H1 (cell line): ENCODE data around the gene ASAP2. TPM values are rescaled to one million over a fixed set of nuclear protein-coding genes. Genes with fewer than 3 reads are reported as not detected.

Source experiments
- BCL11A ChIP-seq, 2 experiments: IDR thresholded peaks; one replicate each; pipeline ENCODE4 v1.6.1; 2011; ENCODE audit warnings: low read depth in 2 of 2, low read length in 2 of 2, mild to moderate bottlenecking in 2 of 2
- CBX5 ChIP-seq: fragments of 300-800, 300-1000 bp; sonication (generic); IDR thresholded peaks from 2 replicates; pipeline ENCODE4 v1.7.1; 2016; ENCODE audit warnings: antibody characterized with exemption, low read length, low read depth
- CEBPB ChIP-seq: IDR thresholded peaks from 2 replicates; pipeline ENCODE4 v1.6.1; 2012; ENCODE audit warnings: low read depth, low read length
- CHD7 ChIP-seq: fragments of 300-600 bp; sonication (generic); IDR thresholded peaks from 2 replicates; pipeline ENCODE4 v1.7.1; 2012; ENCODE audit warnings: low read length, moderate library complexity, mild to moderate bottlenecking, inconsistent platforms; ENCODE audit not compliant: insufficient replicate concordance
- CREB1 ChIP-seq: IDR thresholded peaks from 2 replicates; pipeline ENCODE4 v1.6.1; 2012; ENCODE audit warnings: inconsistent platforms
- RAD21 ChIP-seq, 2 experiments: IDR thresholded peaks in 1 of 2; conservative IDR thresholded peaks in 1 of 2; 2 replicates each; pipeline ENCODE4 v1.6.1; 2011; ENCODE audit warnings: low read depth in 2 of 2, low read length in 2 of 2, improper control_type of control experiment in 1 of 2, inconsistent platforms in 1 of 2, mild to moderate bottlenecking in 1 of 2, moderate library complexity in 1 of 2
- RXRA ChIP-seq: IDR thresholded peaks from 2 replicates; pipeline ENCODE4 v1.6.1; 2011; ENCODE audit warnings: low read depth, mild to moderate bottlenecking, low read length, moderate library complexity; ENCODE audit not compliant: insufficient read depth
- SIN3A ChIP-seq, 2 experiments: IDR thresholded peaks in 1 of 2; conservative IDR thresholded peaks in 1 of 2; 2 replicates each; pipeline ENCODE4 v1.6.1; 2011 to 2012; ENCODE audit warnings: low read length in 2 of 2, improper control_type of control experiment in 1 of 2, low read depth in 1 of 2, mild to moderate bottlenecking in 1 of 2
- SIRT6 ChIP-seq: IDR thresholded peaks from one replicate; pipeline ENCODE4 v1.7.1; 2012; ENCODE audit warnings: low read length, inconsistent platforms
- TCF12 ChIP-seq: IDR thresholded peaks from 2 replicates; pipeline ENCODE4 v1.6.1; 2011; ENCODE audit warnings: low read depth, mild to moderate bottlenecking, low read length
- USF2 ChIP-seq: IDR thresholded peaks from 2 replicates; pipeline ENCODE4 v1.6.1; 2011; ENCODE audit warnings: low read length, improper control_type of control experiment
- polyA plus RNA-seq, 7 experiments: library from polyadenylated mRNA; depleted of rRNA in 3 of 7; stranded (reverse) in 5 of 7; unstranded in 2 of 7; fragments of >200 nt in 5 of 7; fragments of 200-250 nt in 2 of 7; gene quantifications; 1 replicate in 5 of 7; 2 replicates in 1 of 7; 4 replicates in 1 of 7; pipeline versions ENCODE4 v1.2.1 to v1.2.3, GENCODE V29; 2011 to 2013; ENCODE audit warnings: missing spikeins in 2 of 7, mixed read lengths in 2 of 7
- total RNA-seq: library from RNA; stranded (reverse); fragmentation: NEBNext Ultra II Directional; extraction: Animal tissue kit (Norgen Biotek cat#: 25700); gene quantifications from 2 replicates; pipeline ENCODE4 v1.2.1, GENCODE V29; 2021

The ASAP2 gene
- total and polyA plus RNA-seq, 2 of the 8 experiments (the other 6 are each of a cell fraction or from before 2014, with no cell fraction given): 10.2 to 18.7 TPM

DNA sequence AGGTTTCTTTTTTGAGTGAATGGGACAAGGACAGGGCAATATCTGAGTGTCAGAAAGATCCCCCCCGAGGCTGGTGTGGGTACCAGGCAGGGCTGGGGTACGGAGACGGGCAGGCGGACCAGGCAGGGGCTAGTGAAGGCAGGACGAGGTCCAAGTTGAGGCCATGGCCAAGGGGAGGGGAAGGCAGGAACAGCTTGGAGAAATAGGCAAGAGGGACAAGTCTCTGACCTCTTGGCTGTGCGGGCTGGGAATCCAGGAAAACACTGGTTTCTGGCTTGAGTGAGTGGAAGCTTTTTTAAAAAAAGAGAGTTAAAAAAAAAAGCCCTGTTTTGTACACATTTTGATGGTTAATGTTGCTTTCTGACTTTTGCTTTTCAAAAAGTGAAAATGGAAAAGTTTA lies 30.3 kb downstream of the ASAP2 start (continued):
- TF ChIP-seq CHD7 (no peak), CEBPB (no peak), RXRA (no peak), USF2 (no peak), RAD21 (IDR thresholded peaks at IDR 0.05 in 1 of 2, conservative IDR thresholded peaks at IDR 0.05 in 1 of 2; ENCODE audit: low read depth in 2 of 2, low read length in 2 of 2) (no peak), CREB1 (no peak), BCL11A (IDR thresholded peaks at IDR 0.05; ENCODE audit: low read depth in 2 of 2, low read length in 2 of 2) (no peak), CBX5 (no peak), SIRT6 (no peak), TCF12 (no peak), SIN3A (conservative IDR thresholded peaks at IDR 0.05 in 1 of 2, IDR thresholded peaks at IDR 0.05 in 1 of 2; ENCODE audit: low read depth in 1 of 2, low read length in 2 of 2) (no peak)
